Tibial nerve (tissue), 4 donors: ENCODE measurements around the gene FADS6. TPM values are rescaled to one million over a fixed set of nuclear protein-coding genes. Genes with fewer than 3 reads are reported as not detected.

Source experiments
- DNase-seq, 2 donors: peaks; one replicate each; pipeline ENCODE4 v3.0.0-alpha.2; 2019; ENCODE audit warnings: low spot score in 2 of 2
- H3K27ac ChIP-seq, 4 donors: fragments of 200-600 bp; sonication (generic) in 3 of 4; one replicate each; pipeline ENCODE4 v1.5.1; 2017 to 2019; ENCODE audit warnings: mild to moderate bottlenecking in 1 of 4
- H3K27me3 ChIP-seq, 2 donors: fragments of 200-600 bp; sonication (generic) in 1 of 2; one replicate each; pipeline versions ENCODE4 v1.5.1 to v1.6.0; 2017 to 2019
- H3K36me3 ChIP-seq, 3 donors: fragments of 200-600 bp; sonication (generic); one replicate each; pipeline ENCODE4 v1.5.1; 2018 to 2019
- H3K4me1 ChIP-seq, 4 donors: fragments of 200-600 bp; sonication (generic) in 3 of 4; one replicate each; pipeline ENCODE4 v1.5.1; 2017 to 2019
- H3K4me3 ChIP-seq, 4 donors: fragments of 200-600 bp; sonication (generic) in 3 of 4; one replicate each; pipeline ENCODE4 v1.5.1; 2017 to 2019; ENCODE audit warnings: mild to moderate bottlenecking in 1 of 4, moderate library complexity in 1 of 4
- H3K9me3 ChIP-seq, 4 donors: fragments of 200-600 bp; sonication (generic) in 3 of 4; one replicate each; pipeline ENCODE4 v1.5.1; 2017 to 2019
- CTCF ChIP-seq, 5 experiments: fragments of 200-600 bp in 3 of 5; fragments of 450-650 bp in 2 of 5; sonication (generic) in 3 of 5; IDR thresholded peaks; one replicate each; pipeline ENCODE4 v1.5.1; 2016 to 2019; ENCODE audit warnings: antibody characterized with exemption in 5 of 5, mild to moderate bottlenecking in 3 of 5, moderate library complexity in 2 of 5
- EP300 ChIP-seq, 2 donors: sonication (generic); formaldehyde crosslinking; IDR thresholded peaks; one replicate each; pipeline ENCODE4 v1.6.1; 2017; ENCODE audit warnings: antibody characterized with exemption in 2 of 2, mild to moderate bottlenecking in 1 of 2
- POLR2A ChIP-seq, 2 donors: fragments of 450-650 bp; IDR thresholded peaks; one replicate each; pipeline ENCODE4 v1.6.1; 2017; ENCODE audit warnings: antibody characterized with exemption in 2 of 2, mild to moderate bottlenecking in 2 of 2, moderate library complexity in 2 of 2
- WGBS, 2 donors: methylation state at CpG; one replicate each; pipeline ENCODE4 v1.1.5; 2018; 5-methylcytosine and 5-hydroxymethylcytosine counted together
- total RNA-seq, 4 donors: library from RNA; depleted of rRNA; stranded (reverse); fragments of >200 nt; gene quantifications; one replicate each; pipeline ENCODE4 v1.1.0, GENCODE V29; 2016

Gene FADS6
- total RNA-seq, 4 donors from 2014 or later = not detected

GRCh38 chr17:74937064-74938051, 43.9 kb upstream of the FADS6 start:
- no peak overlapping the region for H3K27ac ChIP-seq
- no peak overlapping the region for H3K4me3 ChIP-seq
- H3K27me3 ChIP-seq = peaks cover 0 to 92% of the 10 kb centered on the region in 2 donors
- H3K9me3 ChIP-seq = no peaks in the 10 kb centered on the region
- no peak for DNase-seq
- TF ChIP-seq EP300 (IDR thresholded peaks at IDR 0.05) = no peak
- no peak for TF ChIP-seq CTCF (IDR thresholded peaks at IDR 0.05)
- no peak for TF ChIP-seq POLR2A (IDR thresholded peaks at IDR 0.05)
- WGBS, 2 donors = 46 to 57% methylated on average over 11 of the region's 11 CpGs
- H3K36me3 ChIP-seq = no peaks in the 10 kb centered on the region
- H3K4me1 ChIP-seq = peaks cover 0 to 12% (median 3%) of the 10 kb centered on the region in 4 donors

- Histone ChIP-seq H3K27me3 (peaks cover 0 to 87% of the 10 kb centered on the region in 2 donors), H3K4me1 (peaks cover 0 to 12% (median 3%) of the 10 kb centered on the region in 4 donors), H3K36me3 (no peaks in the 10 kb centered on the region), H3K4me3 (no peak overlapping the region), H3K27ac (no peak overlapping the region), H3K9me3 (no peaks in the 10 kb centered on the region)
- 13 to 14% methylated on average over 7 to 12 of the region's 12 CpGs for WGBS, 2 donors
- TF ChIP-seq EP300 (IDR thresholded peaks at IDR 0.05) (no peak), CTCF (IDR thresholded peaks at IDR 0.05) (no peak), POLR2A (IDR thresholded peaks at IDR 0.05) (no peak)
- no peak for DNase-seq
Observed at GRCh38 chr17:74936470-74936799, 43.0 kb upstream of the FADS6 start.

GRCh38 chr17:74935585-74936469, 42.4 kb upstream of the FADS6 start, which contains the start of gene OTOP3:
Gene OTOP3, plus strand, starts transcription at chr17:74935898. Its CDS starts 24 bp downstream, at chr17:74935922.
- Histone ChIP-seq H3K27me3 (peaks cover 0 to 87% of the 10 kb centered on the region in 2 donors), H3K4me1 (peaks cover 0 to 12% (median 3%) of the 10 kb centered on the region in 4 donors)
- WGBS, 2 donors = 2 to 4% methylated on average over 26 to 64 of the region's 78 CpGs

GRCh38 chr17:74935048-74935447, 41.6 kb upstream of the FADS6 start:
- no peaks in the 10 kb centered on the region for H3K9me3 ChIP-seq
- 50 to 55% methylated on average over 3 of the region's 3 CpGs for WGBS, 2 donors
- no peak for TF ChIP-seq EP300 (IDR thresholded peaks at IDR 0.05)
- no peak for TF ChIP-seq POLR2A (IDR thresholded peaks at IDR 0.05)
- TF ChIP-seq CTCF (IDR thresholded peaks at IDR 0.05) = no peak
- no peak overlapping the region for H3K27ac ChIP-seq
- H3K27me3 ChIP-seq = peaks cover 0 to 86% of the 10 kb centered on the region in 2 donors
- H3K4me1 ChIP-seq = peaks cover 0 to 12% (median 3%) of the 10 kb centered on the region in 4 donors
- H3K36me3 ChIP-seq = no peaks in the 10 kb centered on the region
- DNase-seq = no peak
- H3K4me3 ChIP-seq = no peak overlapping the region

More at GRCh38 chr17:74935585-74936469, 42.4 kb upstream of the FADS6 start, which contains the start of gene OTOP3:
- H3K27ac ChIP-seq = no peak within 1 kb of the TSS
- H3K9me3 ChIP-seq = no peaks in the 10 kb centered on the region
- no peak for TF ChIP-seq POLR2A (IDR thresholded peaks at IDR 0.05)
- TF ChIP-seq CTCF (IDR thresholded peaks at IDR 0.05) = no peak
- TF ChIP-seq EP300 (IDR thresholded peaks at IDR 0.05) = no peak
- H3K36me3 ChIP-seq = no peaks in the 10 kb centered on the region
- no peak within 1 kb of the TSS for H3K4me3 ChIP-seq
- DNase-seq = no peak
